NCI-H510A treated with DMSO at 0.1 percent for 48 hours (cell line): ENCODE results near the gene SNRNP25.

Experiments used
- DNase-seq: peaks from one replicate; lab custom pipeline; 2025; lab: John Stamatoyannopoulos, UW

SNRNP25 gene

GRCh38 chr16:104928-105327, 51.3 kb downstream of the SNRNP25 start:
- DNase-seq: no peak

- DNase-seq: no peak
Observed at GRCh38 chr16:105521-105920, 51.9 kb downstream of the SNRNP25 start.

DNA sequence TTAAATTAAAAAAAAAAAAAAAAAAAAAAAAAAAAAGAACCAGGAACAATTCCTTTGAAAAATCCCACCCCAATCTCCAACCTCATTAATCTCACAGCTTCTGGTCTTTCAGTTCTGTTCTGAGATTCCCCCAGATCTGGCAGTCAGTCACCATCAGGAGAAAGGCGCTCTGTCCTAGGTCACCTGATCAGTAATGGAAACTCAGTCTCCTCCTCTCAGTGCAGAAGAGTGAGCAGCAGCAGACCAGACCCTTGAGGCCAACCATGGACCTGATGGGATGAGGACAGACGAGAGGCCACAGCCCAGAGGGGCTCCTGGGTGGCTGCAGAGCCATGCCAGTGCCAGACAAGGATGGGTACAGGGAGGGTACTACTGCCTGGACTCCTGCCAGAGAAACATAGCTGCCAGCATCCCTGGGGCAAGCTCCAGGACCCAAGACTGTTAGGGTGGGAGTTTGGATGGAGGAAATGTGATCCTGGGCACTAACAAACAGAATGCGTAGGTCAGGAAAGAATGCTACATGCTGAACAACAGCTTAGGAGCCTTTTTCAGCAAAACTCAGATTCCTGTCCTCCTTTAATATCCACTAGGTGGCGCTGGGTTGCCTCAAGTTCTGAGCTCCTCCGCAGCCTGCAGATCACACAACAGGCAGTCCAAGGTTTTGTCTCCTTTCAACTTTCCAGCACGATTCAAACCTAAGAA, 53.1 kb downstream of the SNRNP25 start:
- DNase-seq: peak; percentile 39
